ENCODE results near the gene TMEM168. TPM values are rescaled to one million over a fixed set of nuclear protein-coding genes. Genes with fewer than 3 reads are reported as not detected.
"Not testable (repeated sequence)": the region's sequence is repeated elsewhere in the genome, so short reads cannot be mapped to it uniquely, and the experiment has no call there.

Gene TMEM168
- total RNA-seq, 3 donors from 2014 or later, result 23.4 to 36.7 (median 28.2) TPM

DNA sequence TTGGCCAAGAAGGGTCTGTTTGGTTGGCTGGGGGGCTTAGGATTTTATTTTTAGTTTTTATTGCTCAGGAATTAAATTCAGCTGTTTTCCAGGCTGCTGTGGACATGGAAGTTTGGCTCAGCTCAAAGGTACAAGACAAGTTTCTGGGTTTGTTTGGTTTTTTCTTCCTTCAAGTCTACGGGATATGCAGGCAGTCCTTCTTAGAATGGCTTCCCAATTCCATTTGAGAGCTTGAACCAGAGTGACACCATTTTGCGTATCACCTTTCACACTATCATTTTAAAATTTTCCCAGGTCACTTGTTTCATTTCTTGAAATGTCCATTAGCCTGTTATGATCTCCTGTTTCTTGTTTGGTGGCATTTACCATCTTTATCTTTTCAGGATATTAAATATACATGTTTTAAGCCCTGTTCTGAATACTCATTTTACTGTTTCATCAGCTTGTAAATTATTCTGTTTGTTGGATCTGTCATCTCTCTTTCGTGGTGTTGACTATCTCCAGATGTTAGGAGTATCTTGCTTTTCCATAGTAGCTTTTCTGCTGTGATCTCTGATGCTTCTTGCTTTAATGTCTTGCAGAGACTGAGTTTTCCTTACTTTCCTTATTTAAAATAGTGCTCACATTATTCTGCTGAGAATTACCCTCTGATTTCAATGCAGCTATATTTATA lies 9.4 kb upstream of the TMEM168 start:
- no peak for DNase-seq (ENCODE audit: low spot score in 2 of 2)
- Histone ChIP-seq H3K9me3 (no peaks in the 10 kb centered on the region), H3K4me1 (no peaks in the 10 kb centered on the region), H3K4me3 (no peak overlapping the region), H3K36me3 (no peaks in the 10 kb centered on the region), H3K27me3 (no peaks in the 10 kb centered on the region), H3K27ac (no peak overlapping the region)
- TF ChIP-seq POLR2AphosphoS5 (IDR thresholded peaks at IDR 0.05), result no peak
- TF ChIP-seq CTCF (IDR thresholded peaks at IDR 0.05), result no peak
- no peak for TF ChIP-seq POLR2A (IDR thresholded peaks at IDR 0.05)
- intact Hi-C loops (cut with DNase I; ENCODE audit: low total_unique reads), result no loop called here

- Histone ChIP-seq H3K9me3 (no peaks in the 10 kb centered on the region), H3K4me1 (no peaks in the 10 kb centered on the region), H3K4me3 (no peak overlapping the region), H3K36me3 (no peaks in the 10 kb centered on the region), H3K27me3 (no peaks in the 10 kb centered on the region), H3K27ac (no peak overlapping the region)
- intact Hi-C loops (cut with DNase I; ENCODE audit: low total_unique reads), result no loop called here
- TF ChIP-seq POLR2AphosphoS5 (IDR thresholded peaks at IDR 0.05) (no peak), POLR2A (IDR thresholded peaks at IDR 0.05) (no peak), CTCF (IDR thresholded peaks at IDR 0.05) (no peak)
- DNase-seq (ENCODE audit: low spot score in 2 of 2), result no peak
Observed at GRCh38 chr7:112798274-112799159, 8.3 kb upstream of the TMEM168 start.

DNA sequence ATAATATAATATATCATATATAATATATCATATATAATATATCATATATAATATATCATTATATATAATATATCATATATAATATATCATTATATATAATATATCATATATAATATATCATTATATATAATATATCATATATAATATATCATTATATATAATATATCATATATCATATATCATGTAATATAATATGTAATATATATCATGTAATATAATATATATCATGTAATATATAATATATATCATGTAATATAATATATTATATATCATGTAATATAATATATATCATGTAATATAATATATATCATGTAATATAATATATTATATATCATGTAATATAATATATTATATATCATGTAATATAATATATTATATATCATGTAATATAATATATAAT lies 6.4 kb upstream of the TMEM168 start:
- DNase-seq (ENCODE audit: low spot score in 2 of 2); H3K27ac ChIP-seq; H3K4me3 ChIP-seq; H3K9me3 ChIP-seq; intact Hi-C loops (cut with DNase I; ENCODE audit: low total_unique reads); H3K4me1 ChIP-seq; H3K27me3 ChIP-seq; H3K36me3 ChIP-seq: not testable (repeated sequence)

DNA sequence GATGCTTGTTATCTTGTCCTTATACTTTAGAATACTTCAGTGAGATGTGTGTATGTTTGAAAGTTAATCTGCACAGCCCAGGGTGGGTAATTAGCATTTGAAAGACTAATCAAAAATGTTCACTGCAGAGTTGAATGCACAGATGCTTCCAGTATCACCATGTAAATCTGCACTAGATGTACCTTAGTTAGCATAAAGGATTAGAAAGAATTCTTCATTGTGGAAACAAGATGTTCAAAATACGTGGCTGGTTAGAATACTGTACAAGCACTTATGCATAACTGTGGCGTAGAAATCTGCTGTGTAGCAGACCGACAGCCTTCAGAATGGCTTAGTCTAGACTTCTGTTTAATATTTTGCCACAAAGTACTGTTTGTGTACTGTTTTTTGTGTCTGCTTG lies 2.2 kb upstream of the TMEM168 start:
- peaks cover 0 to 12% of the 10 kb centered on the region in 2 donors for H3K4me1 ChIP-seq
- H3K9me3 ChIP-seq, result no peaks in the 10 kb centered on the region

More for the DNA sequence above, 2.2 kb upstream of the TMEM168 start:
- Histone ChIP-seq H3K27ac (no peak overlapping the region), H3K36me3 (no peaks in the 10 kb centered on the region), H3K4me3 (no peak overlapping the region), H3K27me3 (no peaks in the 10 kb centered on the region)
- TF ChIP-seq POLR2A (IDR thresholded peaks at IDR 0.05), result no peak
- TF ChIP-seq POLR2AphosphoS5 (IDR thresholded peaks at IDR 0.05), result no peak
- TF ChIP-seq CTCF (IDR thresholded peaks at IDR 0.05), result no peak
- no peak for DNase-seq (ENCODE audit: low spot score in 2 of 2)
- intact Hi-C loops (cut with DNase I; ENCODE audit: low total_unique reads), result no loop called here

Measured in breast epithelium (tissue), 4 donors.